ENCODE measurements around the gene CCDC150. TPM values are rescaled to one million over a fixed set of nuclear protein-coding genes. Genes with fewer than 3 reads are reported as not detected.
A peak's percentile ranks its signal among the peaks of the same experiment; 100 is the strongest.

The CCDC150 gene
- total RNA-seq, 1 donor from 2014 or later, result 3.1 TPM

GRCh38 chr2:196592911-196593881, 46.3 kb upstream of the CCDC150 start, which contains the start of gene HECW2:
HECW2 (minus strand) TSS chr2:196593554.
- no peaks in the 10 kb centered on the region for H3K9me3 Mint-ChIP-seq (ENCODE audit: low read depth)
- H3K4me3 Mint-ChIP-seq (ENCODE audit: unreplicated experiment), result peak within 1 kb of the TSS; percentile 94
- peak within 1 kb of the TSS; percentile 93 for H3K27ac Mint-ChIP-seq (ENCODE audit: unreplicated experiment)
- H3K4me1 Mint-ChIP-seq (ENCODE audit: low read depth), result peaks cover 40% of the 10 kb centered on the region
- TF ChIP-seq CTCF (IDR thresholded peaks at IDR 0.05), result peak; percentile 36
- no peaks in the 10 kb centered on the region for H3K27me3 Mint-ChIP-seq (ENCODE audit: low read depth)
- peak; percentile 94 for DNase-seq (ENCODE audit: low spot score)
- no peaks in the 10 kb centered on the region for H3K36me3 Mint-ChIP-seq (ENCODE audit: low read depth)

- Mint-ChIP-seq H3K9me3 (ENCODE audit: low read depth) (no peaks in the 10 kb centered on the region), H3K36me3 (ENCODE audit: low read depth) (no peaks in the 10 kb centered on the region), H3K27me3 (ENCODE audit: low read depth) (no peaks in the 10 kb centered on the region), H3K27ac (ENCODE audit: unreplicated experiment) (no peak overlapping the region), H3K4me1 (ENCODE audit: low read depth) (peaks cover 44% of the 10 kb centered on the region), H3K4me3 (ENCODE audit: unreplicated experiment) (peak overlapping the region; percentile 76)
- TF ChIP-seq CTCF (IDR thresholded peaks at IDR 0.05), result no peak
- no peak for DNase-seq (ENCODE audit: low spot score)
Measured at GRCh38 chr2:196594158-196594557, 45.4 kb upstream of the CCDC150 start.

GRCh38 chr2:196597531-196597930, 42.0 kb upstream of the CCDC150 start:
- peaks cover 42% of the 10 kb centered on the region for H3K4me1 Mint-ChIP-seq (ENCODE audit: low read depth)
- no peak for TF ChIP-seq CTCF (IDR thresholded peaks at IDR 0.05)
- H3K27me3 Mint-ChIP-seq (ENCODE audit: low read depth), result no peaks in the 10 kb centered on the region
- H3K4me3 Mint-ChIP-seq (ENCODE audit: unreplicated experiment), result no peak overlapping the region
- H3K9me3 Mint-ChIP-seq (ENCODE audit: low read depth), result no peaks in the 10 kb centered on the region
- DNase-seq (ENCODE audit: low spot score), result no peak
- no peaks in the 10 kb centered on the region for H3K36me3 Mint-ChIP-seq (ENCODE audit: low read depth)
- H3K27ac Mint-ChIP-seq (ENCODE audit: unreplicated experiment), result no peak overlapping the region

GRCh38 chr2:196598412-196598811, 41.1 kb upstream of the CCDC150 start:
- no peaks in the 10 kb centered on the region for H3K9me3 Mint-ChIP-seq (ENCODE audit: low read depth)

More at GRCh38 chr2:196598412-196598811, 41.1 kb upstream of the CCDC150 start:
- H3K4me1 Mint-ChIP-seq (ENCODE audit: low read depth), result peaks cover 44% of the 10 kb centered on the region
- TF ChIP-seq CTCF (IDR thresholded peaks at IDR 0.05), result no peak
- H3K4me3 Mint-ChIP-seq (ENCODE audit: unreplicated experiment), result no peak overlapping the region
- H3K36me3 Mint-ChIP-seq (ENCODE audit: low read depth), result no peaks in the 10 kb centered on the region
- H3K27ac Mint-ChIP-seq (ENCODE audit: unreplicated experiment), result no peak overlapping the region
- H3K27me3 Mint-ChIP-seq (ENCODE audit: low read depth), result no peaks in the 10 kb centered on the region
- DNase-seq (ENCODE audit: low spot score), result no peak

Measured in chondrocyte (in vitro differentiated cells).